Natural killer cell (primary cell): ENCODE results near the gene CARD11. TPM values are rescaled to one million over a fixed set of nuclear protein-coding genes. Genes with fewer than 3 reads are reported as not detected.

Experiments
- ATAC-seq, 3 donors: fragments of 150-1000 bp in 2 of 3; fragments of 200-7000 bp in 1 of 3; cut with Tn5 transposase; 1 replicate in 1 of 3; 2 replicates in 2 of 3; pipeline ENCODE4 v1.10.0; 2021; ENCODE audit warnings: mild to moderate bottlenecking in 2 of 3, moderate library complexity in 2 of 3
- DNase-seq, 2 donors: peaks; one replicate each; pipeline versions ENCODE4 v3.0.0 to v3.0.0-alpha.2; 2013 to 2021; ENCODE audit warnings: mixed read lengths in 1 of 2
- H3K27ac ChIP-seq: one replicate; pipeline ENCODE4 v1.5.1; 2013; ENCODE audit warnings: mild to moderate bottlenecking, low read length
- H3K27me3 ChIP-seq: one replicate; pipeline ENCODE4 v1.6.1; 2013; ENCODE audit warnings: low read length; ENCODE audit not compliant: control insufficient read depth, insufficient read depth
- H3K36me3 ChIP-seq: one replicate; pipeline ENCODE4 v1.6.1; 2013; ENCODE audit warnings: low read length; ENCODE audit not compliant: control insufficient read depth, insufficient read depth
- H3K4me1 ChIP-seq: one replicate; pipeline ENCODE4 v1.6.1; 2013; ENCODE audit warnings: low read length; ENCODE audit not compliant: control insufficient read depth, insufficient read depth
- H3K4me3 ChIP-seq: one replicate; pipeline ENCODE4 v1.5.1; 2013; ENCODE audit warnings: low read length
- H3K9me3 ChIP-seq: one replicate; pipeline ENCODE4 v1.6.1; 2013; ENCODE audit warnings: low read length; ENCODE audit not compliant: control insufficient read depth, insufficient read depth
- H3K27ac Mint-ChIP-seq, 2 donors: one replicate each; pipeline ENCODE4 v1.8.0; 2022; ENCODE audit warnings: mild to moderate bottlenecking in 2 of 2, mixed read lengths in 2 of 2, moderate library complexity in 1 of 2
- H3K27me3 Mint-ChIP-seq, 2 donors: one replicate each; pipeline ENCODE4 v1.8.0; 2022; ENCODE audit warnings: low read depth in 2 of 2, mixed read lengths in 2 of 2
- H3K36me3 Mint-ChIP-seq: one replicate; pipeline ENCODE4 v1.8.0; 2022; ENCODE audit warnings: mixed read lengths
- H3K4me1 Mint-ChIP-seq, 2 donors: one replicate each; pipeline ENCODE4 v1.8.0; 2022; ENCODE audit warnings: mixed read lengths in 2 of 2
- H3K4me3 Mint-ChIP-seq: one replicate; pipeline ENCODE4 v1.8.0; 2022; ENCODE audit warnings: mild to moderate bottlenecking, moderate library complexity, mixed read lengths
- H3K9me3 Mint-ChIP-seq, 2 donors: one replicate each; pipeline ENCODE4 v1.8.0; 2022; ENCODE audit warnings: mixed read lengths in 2 of 2
- CTCF ChIP-seq: fragments of 200-600 bp; IDR thresholded peaks from one replicate; pipeline ENCODE4 v1.8.0; 2022; ENCODE audit warnings: antibody characterized with exemption
- WGBS: methylation state at CpG from one replicate; pipeline ENCODE4 v1.1.7; 2013; ENCODE audit warnings: missing lambda C conversion rate; ENCODE audit not compliant: insufficient coverage; 5-methylcytosine and 5-hydroxymethylcytosine counted together
- intact Hi-C: fragments of 100-400 bp; cut with micrococcal nuclease; formaldehyde crosslinking; loops from one replicate; pipeline ENCODE4 v1.14.2; 2022
- total RNA-seq, 4 donors: library from RNA; stranded (reverse); fragments of 120-200 nt in 1 of 4; gene quantifications; one replicate each; pipeline versions ENCODE4 v1.2.3 to v1.2.4, GENCODE V29; 2013 to 2022

The CARD11 gene
- total RNA-seq, result 100 to 1,000 TPM; 196 to 233 (median 199) TPM
- total RNA-seq (2013), result 81.6 TPM

GRCh38 chr7:3043544-3044371, at the start of gene CARD11:
Gene CARD11 (minus strand): TSS chr7:3043867. CDS start chr7:2958506, 85,361 bp downstream.
- no peaks in the 10 kb centered on the region for H3K36me3 Mint-ChIP-seq
- no peaks in the 10 kb centered on the region for H3K9me3 ChIP-seq
- TF ChIP-seq CTCF, result no peak
- intact Hi-C loops, result no loop called here
- H3K27ac ChIP-seq, result peak within 1 kb of the TSS; percentile 77
- H3K4me1 ChIP-seq, result peaks cover 50% of the 10 kb centered on the region
- peak within 1 kb of the TSS; percentile 61 for H3K4me3 ChIP-seq
- peak; percentile 51 to 53 (median 53) for ATAC-seq
- H3K4me1 Mint-ChIP-seq, result peaks cover 37 to 44% of the 10 kb centered on the region in 2 donors
- DNase-seq, result peak; percentile 48 to 81
- WGBS, result 2% methylated on average over 42 of the region's 45 CpGs
- no peaks in the 10 kb centered on the region for H3K27me3 ChIP-seq
- peak within 1 kb of the TSS; percentile 89 to 96 for H3K27ac Mint-ChIP-seq
- no peaks in the 10 kb centered on the region for H3K36me3 ChIP-seq
- no peaks in the 10 kb centered on the region for H3K27me3 Mint-ChIP-seq
- H3K9me3 Mint-ChIP-seq, result no peaks in the 10 kb centered on the region
- H3K4me3 Mint-ChIP-seq, result peak within 1 kb of the TSS; percentile 92

DNA sequence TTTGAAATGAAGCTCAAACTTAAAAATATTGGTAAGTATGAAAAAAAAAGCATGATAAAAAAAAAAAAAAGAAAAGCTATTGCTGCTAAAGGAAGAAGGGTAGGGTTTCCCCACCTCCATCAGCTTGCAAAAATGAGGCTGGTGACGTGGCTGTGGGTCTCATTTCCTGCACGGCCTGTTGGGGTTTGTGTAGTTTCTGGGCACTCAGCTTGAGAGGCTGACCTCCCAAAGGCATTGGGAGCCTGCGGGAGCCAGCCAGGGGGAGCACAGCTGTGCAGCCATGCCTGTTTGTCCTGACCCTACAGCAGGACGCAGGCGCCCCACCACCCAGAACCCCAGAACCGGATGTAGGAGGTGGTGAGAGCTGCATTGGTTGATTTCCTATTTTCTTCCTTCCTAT, 48.8 kb upstream of the CARD11 start:
- Mint-ChIP-seq H3K4me3 (peak overlapping the region; percentile 85), H3K9me3 (no peaks in the 10 kb centered on the region), H3K36me3 (peaks cover 6% of the 10 kb centered on the region), H3K4me1 (peaks cover 61 to 68% of the 10 kb centered on the region in 2 donors), H3K27ac (peak overlapping the region; percentile 95 to 100), H3K27me3 (no peaks in the 10 kb centered on the region)
- 0% methylated on average over 5 of the region's 6 CpGs for WGBS
- no peak for TF ChIP-seq CTCF
- no peak overlapping the region for H3K4me3 ChIP-seq
- intact Hi-C loops, result loop anchor here (1.0 kb wide), 3 partner anchors 15 to 54 kb away; no protein-coding TSS in a partner anchor
- H3K4me1 ChIP-seq, result peaks cover 77% of the 10 kb centered on the region
- peak overlapping the region; percentile 95 for H3K27ac ChIP-seq
- no peaks in the 10 kb centered on the region for H3K27me3 ChIP-seq
- H3K36me3 ChIP-seq, result no peaks in the 10 kb centered on the region
- ATAC-seq, result peak; percentile 83 to 88 (median 86)
- DNase-seq, result peak; percentile 74 to 92
- no peaks in the 10 kb centered on the region for H3K9me3 ChIP-seq

DNA sequence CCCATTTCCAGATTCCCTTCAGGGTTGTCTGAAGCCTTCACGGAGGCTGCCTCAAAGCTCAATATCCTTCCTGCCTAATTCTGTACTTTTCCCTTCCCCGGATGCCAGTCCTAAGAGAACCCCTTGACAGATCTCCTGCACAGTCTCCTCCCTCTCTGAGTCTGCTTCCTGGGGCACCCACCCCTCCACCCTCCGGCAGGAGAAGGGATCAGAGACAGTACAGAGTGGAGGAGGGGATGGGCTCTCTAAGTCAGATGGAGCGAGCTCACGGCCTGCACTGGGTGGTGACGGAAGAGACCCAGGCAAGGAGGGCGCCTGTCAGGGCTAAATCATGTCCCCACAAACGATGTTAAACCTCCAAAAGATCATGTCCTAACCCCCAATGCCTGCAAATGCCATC, 48.0 kb upstream of the CARD11 start:
- no peaks in the 10 kb centered on the region for H3K9me3 ChIP-seq
- peaks cover 74% of the 10 kb centered on the region for H3K4me1 ChIP-seq
- Mint-ChIP-seq H3K27me3 (no peaks in the 10 kb centered on the region), H3K27ac (peak overlapping the region; percentile 95 to 100), H3K36me3 (no peaks in the 10 kb centered on the region), H3K4me1 (peaks cover 53 to 64% of the 10 kb centered on the region in 2 donors), H3K9me3 (no peaks in the 10 kb centered on the region), H3K4me3 (peak overlapping the region; percentile 85)
- H3K36me3 ChIP-seq, result no peaks in the 10 kb centered on the region
- intact Hi-C loops, result loop anchor here (1.0 kb wide), 3 partner anchors 16 to 55 kb away; no protein-coding TSS in a partner anchor
- WGBS, result 71% methylated on average over 7 of the region's 8 CpGs
- peak overlapping the region; percentile 95 for H3K27ac ChIP-seq
- ATAC-seq, result no peak
- DNase-seq, result no peak
- TF ChIP-seq CTCF, result no peak
- no peak overlapping the region for H3K4me3 ChIP-seq
- H3K27me3 ChIP-seq, result no peaks in the 10 kb centered on the region
